Ovary (tissue), 9 donors: ENCODE data around the gene TUBA1A. TPM values are rescaled to one million over a fixed set of nuclear protein-coding genes. Genes with fewer than 3 reads are reported as not detected.
A peak's percentile ranks its signal among the peaks of the same experiment; 100 is the strongest.
"Not testable (repeated sequence)": the region's sequence is repeated elsewhere in the genome, so short reads cannot be mapped to it uniquely, and the experiment has no call there.

Experiments used
- DNase-seq, 5 donors: peaks; one replicate each; pipeline ENCODE4 v3.0.0-alpha.2; 2019 to 2020
- H3K27ac ChIP-seq, 2 donors: fragments of 200-600 bp; one replicate each; pipeline versions ENCODE4 v1.5.1 to v1.8.0; 2019 to 2022
- H3K27me3 ChIP-seq: fragments of 200-600 bp; one replicate; pipeline ENCODE4 v1.8.0; 2022
- H3K36me3 ChIP-seq: fragments of 200-600 bp; sonication (generic); one replicate; pipeline ENCODE4 v1.5.1; 2019
- H3K4me1 ChIP-seq: one replicate; pipeline ENCODE4 v1.8.1; 2013; ENCODE audit warnings: mild to moderate bottlenecking, moderate library complexity; ENCODE audit not compliant: insufficient read depth
- H3K4me3 ChIP-seq: fragments of 200-600 bp; sonication (generic); one replicate; pipeline ENCODE4 v1.5.1; 2017
- H3K9me3 ChIP-seq, 2 donors: fragments of 200-600 bp in 1 of 2; sonication (generic) in 1 of 2; one replicate each; pipeline versions ENCODE4 v1.5.1 to v1.8.1; 2013 to 2019; ENCODE audit warnings: mild to moderate bottlenecking in 1 of 2, moderate library complexity in 1 of 2
- EP300 ChIP-seq: sonication (generic); formaldehyde crosslinking; IDR thresholded peaks from one replicate; pipeline ENCODE4 v1.6.1; 2017; ENCODE audit warnings: antibody characterized with exemption
- POLR2A ChIP-seq: fragments of 450-650 bp; IDR thresholded peaks from one replicate; pipeline ENCODE4 v1.6.1; 2017; ENCODE audit warnings: antibody characterized with exemption, mild to moderate bottlenecking, moderate library complexity
- WGBS, 3 donors: extraction: QIAGEN DNeasy Blood & Tissue Kit in 1 of 3; methylation state at CpG; one replicate each; pipeline versions ENCODE4 v1.1.5 to v1.1.7; 2013 to 2017; 5-methylcytosine and 5-hydroxymethylcytosine counted together
- intact Hi-C, 4 donors: fragments of 100-400 bp; cut with DNase I; formaldehyde crosslinking; loops; one replicate each; pipeline versions ENCODE4 v1.11.0 to v1.15.1; 2022 to 2023
- polyA plus RNA-seq, 2 donors: library from polyadenylated mRNA; stranded (reverse); fragments of 200-250 nt in 1 of 2; fragments of 350-450 nt in 1 of 2; fragmentation: Illumina TruSeq in 1 of 2; extraction: RNeasy Lipid Tissue Mini Kit (QIAGEN cat#74804) in 1 of 2; gene quantifications; one replicate each; pipeline ENCODE4 v1.2.3, GENCODE V29; 2013 to 2014
- total RNA-seq, 7 donors: library from RNA; depleted of rRNA in 2 of 7; stranded (reverse); fragments of >200 nt in 2 of 7; fragmentation: NEBNext Ultra II Directional in 3 of 7; extraction: Animal tissue kit (Norgen Biotek cat#: 25700) in 3 of 7; gene quantifications; one replicate each; pipeline versions ENCODE4 v1.1.0 to v1.2.4, GENCODE V29; 2016 to 2023
- TF ChIP-seq, protein P1 (sequence below), 3 donors: fragments of 450-650 bp in 2 of 3; fragments of 200-600 bp in 1 of 3; IDR thresholded peaks; one replicate each; pipeline versions ENCODE4 v1.5.1 to v1.8.0; 2016 to 2022; ENCODE audit warnings: antibody characterized with exemption in 3 of 3, mild to moderate bottlenecking in 1 of 3
- donor health status: DM: no; HTN: no; CAD: no; lungs with moderate emphysema.
- donor health status: DM: no; HTN: no; CAD: no.
- donor health status: Bipolar disorder and iron deficiency.
- donor health status: DM: yes; HTN: yes; CAD: no.
- donor health status: DM: no; HTN: no; CAD: no.
- donor health status: DM: yes; HTN: yes; CAD: no.

The TUBA1A gene
- total and polyA plus RNA-seq, 9 donors: 140 to 535 (median 195) TPM

DNA sequence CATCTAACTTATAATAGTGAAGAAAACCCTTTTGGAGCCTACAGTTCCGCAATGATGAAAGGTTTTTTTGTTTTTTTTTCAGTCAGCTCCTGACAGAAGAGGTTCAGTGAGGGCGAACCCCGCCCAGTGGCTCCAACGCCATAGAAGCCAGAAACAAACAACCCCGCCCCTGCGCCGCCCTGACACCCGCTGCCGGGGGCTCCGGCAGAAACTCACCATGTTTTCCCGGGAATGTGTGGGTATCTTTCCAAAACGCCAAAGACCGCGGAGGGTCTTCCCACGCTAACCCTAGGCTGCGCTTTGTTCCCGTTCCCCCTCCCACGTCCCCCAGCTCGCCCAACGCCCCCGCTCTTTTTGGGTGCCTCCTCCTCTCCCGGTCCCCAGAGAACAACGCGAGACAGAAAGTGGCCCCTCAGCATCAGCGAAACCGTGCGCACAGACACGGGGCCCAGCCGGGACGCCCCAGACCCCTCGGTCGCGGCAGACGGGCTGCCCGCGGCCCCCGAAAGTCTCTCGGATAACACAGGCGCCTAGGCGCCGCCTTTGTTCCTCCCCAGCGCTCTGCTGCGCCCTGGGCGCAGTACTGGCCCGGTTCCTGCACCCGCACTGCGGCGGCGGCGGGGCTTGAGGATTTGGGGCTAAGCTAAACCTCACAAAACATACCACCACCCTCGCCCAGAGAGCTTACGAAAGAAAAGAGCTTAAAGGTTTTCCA is 522 bp downstream of the TUBA1A start:
- Histone ChIP-seq H3K9me3 (no peaks in the 10 kb centered on the region), H3K4me1 (peaks cover 3% of the 10 kb centered on the region), H3K36me3 (no peaks in the 10 kb centered on the region), H3K4me3 (peak overlapping the region; percentile 77), H3K27ac (peak overlapping the region; percentile 94 to 95), H3K27me3 (no peaks in the 10 kb centered on the region)
- 0 to 1% (median 1%) methylated on average over 52 of the region's 52 CpGs for whole genome bisulfite sequencing, 3 donors
- TF ChIP-seq EP300 (no peak), POLR2A (peak; percentile 15)
- peak; percentile 78 to 88 (median 83) for DNase-seq
- intact Hi-C loops: loop anchor here (2.0 to 10.0 kb wide), 5 partner anchors 44 to 58 kb away; partner anchors contain the start of gene TUBA1B (in 3 of the 4)

GRCh38 chr12:49187184-49187583 is 1.7 kb downstream of the TUBA1A start:
- Histone ChIP-seq H3K4me3 (peak overlapping the region; percentile 77), H3K4me1 (peaks cover 3% of the 10 kb centered on the region)
- intact Hi-C loops: loop anchor here in 3 of 4 donors (5.0 to 10.0 kb wide), 3 partner anchors 45 to 55 kb away; partner anchors contain the start of gene TUBA1B (in 2 of the 3)

GRCh38 chr12:49186307-49186706 is 2.6 kb downstream of the TUBA1A start:
- not testable (repeated sequence) for H3K27ac ChIP-seq, H3K27me3 ChIP-seq, H3K4me3 ChIP-seq, H3K36me3 ChIP-seq, H3K9me3 ChIP-seq, H3K4me1 ChIP-seq
- WGBS, 3 donors: 72 to 81% (median 79%) methylated on average over 11 of the region's 11 CpGs
- intact Hi-C loops: loop anchor here in 3 of 4 donors (5.0 to 10.0 kb wide), 3 partner anchors 46 to 54 kb away; partner anchors contain the start of gene TUBA1B (in 2 of the 3)
- peak in 1 of 5 donors; percentile 26 for DNase-seq

More at GRCh38 chr12:49187184-49187583, 1.7 kb downstream of the TUBA1A start:
- TF ChIP-seq EP300 (no peak), POLR2A (no peak)
- TF ChIP-seq, protein P1, sequence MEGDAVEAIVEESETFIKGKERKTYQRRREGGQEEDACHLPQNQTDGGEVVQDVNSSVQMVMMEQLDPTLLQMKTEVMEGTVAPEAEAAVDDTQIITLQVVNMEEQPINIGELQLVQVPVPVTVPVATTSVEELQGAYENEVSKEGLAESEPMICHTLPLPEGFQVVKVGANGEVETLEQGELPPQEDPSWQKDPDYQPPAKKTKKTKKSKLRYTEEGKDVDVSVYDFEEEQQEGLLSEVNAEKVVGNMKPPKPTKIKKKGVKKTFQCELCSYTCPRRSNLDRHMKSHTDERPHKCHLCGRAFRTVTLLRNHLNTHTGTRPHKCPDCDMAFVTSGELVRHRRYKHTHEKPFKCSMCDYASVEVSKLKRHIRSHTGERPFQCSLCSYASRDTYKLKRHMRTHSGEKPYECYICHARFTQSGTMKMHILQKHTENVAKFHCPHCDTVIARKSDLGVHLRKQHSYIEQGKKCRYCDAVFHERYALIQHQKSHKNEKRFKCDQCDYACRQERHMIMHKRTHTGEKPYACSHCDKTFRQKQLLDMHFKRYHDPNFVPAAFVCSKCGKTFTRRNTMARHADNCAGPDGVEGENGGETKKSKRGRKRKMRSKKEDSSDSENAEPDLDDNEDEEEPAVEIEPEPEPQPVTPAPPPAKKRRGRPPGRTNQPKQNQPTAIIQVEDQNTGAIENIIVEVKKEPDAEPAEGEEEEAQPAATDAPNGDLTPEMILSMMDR (IDR thresholded peaks at IDR 0.05): no peak
- Histone ChIP-seq H3K27me3 (no peaks in the 10 kb centered on the region), H3K9me3 (no peaks in the 10 kb centered on the region), H3K36me3 (no peaks in the 10 kb centered on the region), H3K27ac (peak overlapping the region in 1 of 2 donors; percentile 24)
- DNase-seq: peak; percentile 31 to 58 (median 53)
- WGBS, 3 donors: 8 to 10% (median 8%) methylated on average over 5 of the region's 5 CpGs

DNA sequence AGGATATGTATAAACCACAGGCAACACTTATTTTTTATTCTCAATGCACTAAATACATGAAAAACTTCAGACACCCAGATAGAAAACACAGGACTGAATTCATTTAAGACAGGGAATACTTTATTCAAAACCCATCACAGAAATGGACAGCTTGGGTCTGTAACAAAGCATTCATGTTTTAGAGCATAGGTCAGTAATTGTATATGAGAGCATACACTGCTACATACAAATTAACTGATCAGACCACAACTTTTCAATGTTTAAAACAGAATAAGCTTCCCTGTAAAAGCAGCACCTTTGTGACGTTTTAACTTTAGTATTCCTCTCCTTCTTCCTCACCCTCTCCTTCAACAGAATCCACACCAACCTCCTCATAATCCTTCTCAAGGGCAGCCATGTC is 4.2 kb downstream of the TUBA1A start:
- 57 to 86% (median 74%) methylated on average over 1 of the region's 1 CpG for WGBS, 3 donors
- H3K36me3 ChIP-seq, H3K4me3 ChIP-seq, H3K27me3 ChIP-seq, H3K4me1 ChIP-seq, H3K27ac ChIP-seq, DNase-seq, H3K9me3 ChIP-seq: not testable (repeated sequence)
- intact Hi-C loops: loop anchor here in 3 of 4 donors (5.0 to 10.0 kb wide), 3 partner anchors 48 to 52 kb away; partner anchors contain the start of gene TUBA1B (in 2 of the 3)

GRCh38 chr12:49183214-49183950 is 5.5 kb downstream of the TUBA1A start:
- WGBS, 3 donors: 82 to 87% (median 87%) methylated on average over 15 of the region's 15 CpGs
- H3K27me3 ChIP-seq, H3K4me3 ChIP-seq, H3K27ac ChIP-seq, DNase-seq, H3K4me1 ChIP-seq, H3K9me3 ChIP-seq, H3K36me3 ChIP-seq: not testable (repeated sequence)
- intact Hi-C loops: loop anchor here in 1 of 4 donors (10.0 kb wide), 1 partner anchor 49 kb away; the partner anchor contains the start of gene TUBA1B

GRCh38 chr12:49174218-49174617 is 14.7 kb downstream of the TUBA1A start:
- WGBS, 3 donors: 58 to 64% (median 61%) methylated on average over 5 of the region's 5 CpGs
- H3K27ac ChIP-seq: no peak overlapping the region

More at GRCh38 chr12:49174218-49174617, 14.7 kb downstream of the TUBA1A start:
- H3K4me3 ChIP-seq: no peak overlapping the region
- TF ChIP-seq EP300: no peak
- TF ChIP-seq POLR2A: no peak
- TF ChIP-seq, protein P1 (IDR thresholded peaks at IDR 0.05): no peak
- DNase-seq: no peak
- H3K27me3 ChIP-seq: no peaks in the 10 kb centered on the region
- no peaks in the 10 kb centered on the region for H3K9me3 ChIP-seq
- no peaks in the 10 kb centered on the region for H3K36me3 ChIP-seq
- H3K4me1 ChIP-seq: no peaks in the 10 kb centered on the region
- intact Hi-C loops: no loop called here
